Fibroblast of skin of right biceps (primary cell): Measurements from ENCODE around the gene MSGN1.
A peak's percentile ranks its signal among the peaks of the same experiment; 100 is the strongest.

Experiments
- DNase-seq: peaks from one replicate; pipeline ENCODE4 v3.0.0-alpha.2; 2013

Gene MSGN1, protein sequence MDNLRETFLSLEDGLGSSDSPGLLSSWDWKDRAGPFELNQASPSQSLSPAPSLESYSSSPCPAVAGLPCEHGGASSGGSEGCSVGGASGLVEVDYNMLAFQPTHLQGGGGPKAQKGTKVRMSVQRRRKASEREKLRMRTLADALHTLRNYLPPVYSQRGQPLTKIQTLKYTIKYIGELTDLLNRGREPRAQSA

DNA sequence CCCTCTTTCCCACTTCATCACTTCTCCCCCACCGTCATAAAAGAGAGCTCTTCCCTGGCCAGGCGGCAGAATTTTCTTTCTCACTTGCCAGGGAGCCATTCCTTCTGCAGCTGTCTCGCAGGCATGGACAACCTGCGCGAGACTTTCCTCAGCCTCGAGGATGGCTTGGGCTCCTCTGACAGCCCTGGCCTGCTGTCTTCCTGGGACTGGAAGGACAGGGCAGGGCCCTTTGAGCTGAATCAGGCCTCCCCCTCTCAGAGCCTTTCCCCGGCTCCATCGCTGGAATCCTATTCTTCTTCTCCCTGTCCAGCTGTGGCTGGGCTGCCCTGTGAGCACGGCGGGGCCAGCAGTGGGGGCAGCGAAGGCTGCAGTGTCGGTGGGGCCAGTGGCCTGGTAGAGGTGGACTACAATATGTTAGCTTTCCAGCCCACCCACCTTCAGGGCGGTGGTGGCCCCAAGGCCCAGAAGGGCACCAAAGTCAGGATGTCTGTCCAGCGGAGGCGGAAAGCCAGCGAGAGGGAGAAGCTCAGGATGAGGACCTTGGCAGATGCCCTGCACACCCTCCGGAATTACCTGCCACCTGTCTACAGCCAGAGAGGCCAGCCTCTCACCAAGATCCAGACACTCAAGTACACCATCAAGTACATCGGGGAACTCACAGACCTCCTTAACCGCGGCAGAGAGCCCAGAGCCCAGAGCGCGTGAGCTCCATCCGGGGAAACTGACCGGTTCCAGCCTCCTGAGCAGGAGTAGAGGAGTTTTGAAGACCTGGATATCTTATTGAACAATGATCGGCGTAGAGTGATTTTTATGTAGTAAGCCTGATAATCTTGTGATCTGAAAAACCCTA lies at the start of gene MSGN1:
Gene MSGN1 (plus strand): TSS at position 65 of the 850 bp plus-strand sequence. CDS start 59 bp downstream, at position 124.
- no peak for DNase-seq

- DNase-seq = no peak
Measured at GRCh38 chr2:17768894-17769293, 47.4 kb upstream of the MSGN1 start.

- DNase-seq = no peak
Measured at GRCh38 chr2:17771956-17772355, 44.3 kb upstream of the MSGN1 start.

- DNase-seq = no peak
Measured at GRCh38 chr2:17772532-17772931, 43.7 kb upstream of the MSGN1 start.

GRCh38 chr2:17780546-17780945 lies 35.7 kb upstream of the MSGN1 start:
- DNase-seq = no peak

GRCh38 chr2:17781482-17781881 lies 34.8 kb upstream of the MSGN1 start:
- DNase-seq = no peak

DNA sequence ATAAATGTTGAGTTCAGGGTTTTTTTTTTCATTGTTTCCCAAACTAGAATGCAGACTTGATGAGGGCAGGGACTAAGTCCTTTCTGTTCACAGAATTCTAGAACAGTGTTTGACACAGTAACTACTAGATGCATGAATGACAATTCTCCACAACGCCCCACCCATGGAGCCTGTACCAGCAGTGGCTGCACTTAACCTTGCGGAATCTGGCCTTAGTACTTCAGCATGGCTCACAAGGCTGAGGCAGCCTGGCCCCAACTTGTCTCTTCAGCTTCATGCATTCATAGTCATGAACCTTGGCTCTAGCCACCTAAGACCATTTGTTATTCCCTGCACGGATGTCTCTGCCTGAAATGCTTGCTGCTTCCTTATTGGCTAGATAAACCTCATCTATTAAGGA lies 29.5 kb upstream of the MSGN1 start:
- no peak for DNase-seq

- no peak for DNase-seq
Measured at GRCh38 chr2:17788773-17789172, 27.5 kb upstream of the MSGN1 start.

DNA sequence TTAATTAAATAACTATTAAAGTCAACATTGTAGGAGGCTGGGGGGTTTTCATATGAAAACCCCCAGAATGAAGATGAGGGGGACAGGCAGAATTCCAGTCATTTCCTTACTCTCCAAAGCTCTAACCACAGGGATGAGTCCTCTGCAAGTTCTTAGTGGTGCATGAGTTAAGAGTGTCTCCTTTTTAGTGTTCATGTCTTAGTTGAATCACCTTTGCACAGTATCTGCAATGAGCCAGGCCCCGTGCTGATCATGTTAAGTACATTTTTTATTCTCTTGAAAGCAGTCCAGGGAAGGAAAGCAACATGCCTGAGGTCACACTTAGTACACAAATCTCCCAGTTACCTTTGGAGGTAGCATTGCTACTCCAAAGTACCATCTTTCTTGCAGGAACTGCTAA lies 25.7 kb upstream of the MSGN1 start:
- peak; percentile 43 for DNase-seq

DNA sequence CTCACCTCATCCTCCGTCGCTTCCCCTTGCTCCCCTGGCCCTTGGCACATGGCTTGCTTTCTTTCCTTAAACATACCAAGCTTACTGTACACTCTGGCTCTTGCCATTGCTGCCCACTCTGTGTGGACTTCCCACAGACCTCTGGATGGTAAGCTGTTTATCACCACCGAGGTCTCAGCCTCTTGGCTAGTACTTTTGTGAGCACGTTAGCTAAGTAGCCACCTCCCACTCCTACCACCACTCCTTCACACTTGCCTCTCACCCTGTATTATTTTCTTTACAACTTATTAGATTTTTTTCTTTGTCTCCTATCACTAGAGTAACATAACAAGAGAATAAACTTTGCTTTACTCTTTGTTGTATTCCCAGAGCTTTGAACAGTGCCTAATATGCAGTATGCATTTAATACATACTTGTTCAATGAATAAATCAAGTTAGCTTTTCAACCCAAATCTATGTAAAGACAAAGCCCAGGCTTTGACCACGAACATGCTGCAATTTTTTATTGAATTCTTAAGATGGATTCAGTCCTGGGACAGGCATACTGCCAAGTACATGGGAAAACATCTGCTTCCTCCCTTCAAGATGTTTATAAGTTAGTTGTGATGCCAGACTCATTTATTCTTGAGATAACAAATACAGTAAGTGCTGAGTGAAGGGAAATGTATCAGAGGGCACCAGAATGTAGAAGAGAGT lies 25.0 kb upstream of the MSGN1 start:
- DNase-seq = peak; percentile 85

DNA sequence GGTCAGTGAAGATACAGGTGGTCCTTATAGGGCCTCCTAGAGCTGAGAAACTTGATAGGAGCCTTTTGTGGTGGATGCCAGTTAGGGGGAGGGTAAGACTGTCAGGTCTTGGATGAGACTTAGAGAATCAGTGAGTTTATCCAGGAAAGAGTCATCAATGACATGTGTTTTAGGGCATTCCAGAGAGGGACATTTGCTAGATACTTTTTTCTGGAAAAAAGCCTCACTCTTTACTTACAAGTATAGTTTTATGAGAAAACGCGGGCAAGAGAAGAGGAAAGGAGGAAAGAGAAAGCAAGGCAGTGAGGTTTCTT lies 24.5 kb upstream of the MSGN1 start:
- no peak for DNase-seq

GRCh38 chr2:17792515-17792914 lies 23.7 kb upstream of the MSGN1 start:
- DNase-seq = peak; percentile 33

GRCh38 chr2:17793296-17793695 lies 23.0 kb upstream of the MSGN1 start:
- DNase-seq = no peak

DNA sequence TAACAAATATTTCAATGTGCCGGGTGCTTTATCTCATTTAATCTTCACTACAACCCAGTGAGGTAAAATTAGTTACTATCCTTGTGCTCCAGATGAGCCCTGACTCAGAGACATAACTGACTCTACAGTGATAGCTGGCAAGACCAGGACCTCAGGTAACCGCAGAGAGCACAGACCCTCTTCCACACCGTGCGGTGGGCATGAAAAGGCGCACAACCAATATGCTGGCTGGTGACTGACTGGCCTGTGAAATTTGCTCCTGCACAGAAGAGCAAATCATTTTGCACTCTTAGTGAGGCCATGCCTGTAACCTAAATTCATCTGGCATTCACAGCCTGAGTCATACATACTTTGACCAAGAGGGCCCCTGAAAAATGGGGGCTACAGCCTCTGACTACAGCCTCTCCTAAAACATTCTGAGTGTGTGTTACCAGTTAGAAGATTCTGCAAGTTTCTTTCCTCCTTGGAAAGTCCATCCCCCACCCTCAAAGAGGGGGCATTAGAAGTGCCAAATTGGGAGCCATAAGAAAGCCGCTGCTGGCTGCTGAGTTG lies 22.4 kb upstream of the MSGN1 start:
- peak; percentile 57 for DNase-seq

DNA sequence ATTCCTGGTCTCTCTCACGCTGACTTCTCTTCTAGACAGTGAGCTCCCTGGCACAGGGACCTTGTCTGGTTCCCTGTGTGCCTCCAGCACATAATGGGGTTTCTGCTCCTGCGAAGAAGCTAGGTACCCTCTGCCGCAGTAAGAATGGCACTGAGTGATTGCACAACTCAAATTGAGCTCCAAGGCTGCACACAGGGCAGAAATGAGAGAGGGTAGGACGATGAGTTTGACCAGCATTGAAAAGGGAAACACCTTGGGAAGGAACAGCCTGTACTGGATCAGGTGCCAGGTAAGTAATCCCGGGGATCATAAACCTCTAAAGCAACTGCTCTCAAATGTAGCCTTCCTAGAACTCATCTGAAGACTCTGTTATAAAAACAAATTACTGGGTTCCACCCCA lies 21.0 kb upstream of the MSGN1 start:
- no peak for DNase-seq

- no peak for DNase-seq
Measured at GRCh38 chr2:17798338-17798737, 17.9 kb upstream of the MSGN1 start.

GRCh38 chr2:17799301-17800120 lies 16.7 kb upstream of the MSGN1 start:
- no peak for DNase-seq

DNA sequence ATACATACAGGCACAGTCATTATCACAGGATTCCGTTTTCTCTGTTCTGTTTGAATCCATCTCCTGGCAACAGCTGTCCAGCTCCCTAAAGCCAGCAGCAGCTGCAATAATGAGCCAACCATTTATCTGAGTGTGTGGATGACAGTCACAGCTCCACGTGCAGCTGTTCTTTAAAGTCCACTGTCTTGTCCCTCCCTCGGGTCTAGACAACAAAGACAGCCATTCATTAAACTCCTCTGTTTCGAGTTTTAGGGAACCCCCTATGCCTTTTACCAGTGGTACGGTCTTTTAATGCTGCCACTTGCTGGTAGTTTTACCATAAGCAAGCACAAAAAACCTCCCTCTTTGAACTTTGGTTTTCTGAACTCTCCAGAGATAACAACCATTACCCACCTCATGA lies 16.0 kb upstream of the MSGN1 start:
- no peak for DNase-seq

DNA sequence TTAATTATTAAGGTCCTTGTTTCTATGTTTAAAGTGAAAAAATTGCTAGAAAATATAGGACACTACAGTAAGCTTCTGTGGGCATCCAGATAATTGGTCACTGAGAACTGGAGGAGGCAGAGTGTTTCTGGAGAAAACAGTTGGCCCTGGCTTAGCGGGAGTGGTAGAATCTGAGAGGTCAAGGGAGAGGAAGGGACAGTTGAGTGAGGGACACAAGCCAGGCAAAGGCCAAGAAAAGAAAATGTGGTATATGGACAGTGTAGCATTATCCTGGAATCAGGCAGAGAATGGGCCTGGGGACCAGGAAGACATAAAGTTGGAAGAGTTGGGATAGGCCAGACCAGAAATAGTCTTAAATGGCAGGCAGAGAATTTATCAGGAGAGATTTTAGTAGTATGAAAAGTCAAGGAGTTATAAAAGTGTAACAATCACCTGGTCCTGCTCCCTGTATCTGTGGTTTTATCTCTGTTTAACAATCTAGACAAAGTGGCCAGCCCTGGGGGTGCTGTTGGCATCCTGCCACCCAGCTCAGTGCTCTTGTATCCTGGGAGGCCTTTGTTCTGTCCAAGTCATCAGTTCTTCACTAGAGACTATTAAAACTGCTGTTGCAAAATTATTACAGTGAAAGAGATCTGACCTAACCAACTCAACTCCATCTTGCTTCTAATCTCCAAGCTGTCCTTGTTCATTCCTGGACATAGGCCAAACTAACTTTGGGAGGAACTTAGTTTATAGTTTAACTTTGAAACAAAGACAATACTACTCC lies 15.4 kb upstream of the MSGN1 start:
- no peak for DNase-seq

GRCh38 chr2:17803497-17803896 lies 12.8 kb upstream of the MSGN1 start:
- DNase-seq = no peak

DNA sequence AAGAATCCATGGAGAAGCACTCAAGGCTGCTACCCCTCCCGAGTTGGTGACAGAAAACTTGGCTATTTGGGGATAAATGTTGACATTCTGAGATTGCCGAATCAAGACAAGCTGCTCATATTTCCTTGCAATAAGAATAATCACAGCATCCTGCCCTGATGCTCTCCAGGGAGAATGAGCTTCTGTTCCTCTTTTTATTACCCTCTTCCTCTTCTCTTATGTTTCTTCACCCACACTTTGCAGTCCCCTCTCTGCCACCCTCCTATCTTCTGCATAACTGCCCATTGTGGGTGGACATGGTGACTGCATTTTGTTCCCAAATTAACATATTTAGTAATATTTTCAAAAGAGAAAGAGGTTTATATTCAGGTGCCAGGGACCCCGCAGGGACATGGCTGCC lies 11.9 kb upstream of the MSGN1 start:
- no peak for DNase-seq

DNA sequence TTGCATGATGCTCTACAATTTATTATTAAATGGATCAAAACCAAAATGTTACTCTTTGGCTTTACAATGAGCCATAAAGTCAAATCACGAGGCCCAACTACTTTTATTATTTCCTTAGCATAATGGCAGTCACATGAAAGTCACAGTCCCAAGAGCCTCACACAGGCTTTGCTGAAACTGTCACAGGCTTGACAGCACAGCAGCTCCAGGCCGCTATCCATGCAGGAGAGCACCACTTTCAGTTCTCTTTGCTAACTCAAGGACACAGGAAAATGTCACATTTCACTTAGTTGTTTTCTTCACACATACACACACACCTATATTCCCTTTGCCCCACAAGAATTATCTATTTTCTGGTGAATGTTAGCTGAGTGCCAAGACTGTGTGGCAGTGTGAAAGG lies 11.1 kb upstream of the MSGN1 start:
- no peak for DNase-seq
